Activated CD8-positive, alpha-beta memory T cell treated with anti-CD3 and anti-CD28 coated beads, Interleukin-2, amount 50 U/mL, for 24 hours (primary cell): ENCODE results near the gene ABCD1.
A peak's percentile ranks its signal among the peaks of the same experiment; 100 is the strongest.

ENCODE experiments used
- DNase-seq: peaks from one replicate; pipeline ENCODE4 v3.0.0-alpha.2; 2020; ENCODE audit errors: extremely low read depth

The ABCD1 gene

GRCh38 chrX:153762626-153763173 is 38.0 kb downstream of the ABCD1 start:
- DNase-seq = no peak

GRCh38 chrX:153763298-153763932 is 38.8 kb downstream of the ABCD1 start:
- no peak for DNase-seq

GRCh38 chrX:153763989-153764755 is 39.5 kb downstream of the ABCD1 start, which contains the start of gene PLXNB3:
Gene PLXNB3 (plus strand): TSS chrX:153764249. CDS start chrX:153765536, 1,287 bp downstream.
- peak; percentile 39 for DNase-seq

DNA sequence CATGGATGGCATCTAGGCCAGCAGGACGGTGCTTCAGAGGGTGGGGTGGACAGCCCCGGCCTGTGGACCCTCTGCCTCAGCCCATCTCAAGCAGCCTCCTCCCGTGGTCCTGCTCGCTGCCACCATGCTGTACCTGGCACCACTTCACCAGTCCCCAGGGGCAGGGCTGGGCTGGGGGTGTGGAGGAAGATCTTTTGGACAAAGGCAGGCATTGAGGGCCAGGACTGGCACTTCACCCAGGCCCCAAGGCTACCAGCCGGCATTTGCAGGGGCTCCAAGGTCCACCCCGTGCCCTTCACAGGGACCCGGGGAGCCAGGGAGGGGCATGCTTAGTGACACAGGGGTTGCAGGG is 40.1 kb downstream of the ABCD1 start:
- no peak for DNase-seq

DNA sequence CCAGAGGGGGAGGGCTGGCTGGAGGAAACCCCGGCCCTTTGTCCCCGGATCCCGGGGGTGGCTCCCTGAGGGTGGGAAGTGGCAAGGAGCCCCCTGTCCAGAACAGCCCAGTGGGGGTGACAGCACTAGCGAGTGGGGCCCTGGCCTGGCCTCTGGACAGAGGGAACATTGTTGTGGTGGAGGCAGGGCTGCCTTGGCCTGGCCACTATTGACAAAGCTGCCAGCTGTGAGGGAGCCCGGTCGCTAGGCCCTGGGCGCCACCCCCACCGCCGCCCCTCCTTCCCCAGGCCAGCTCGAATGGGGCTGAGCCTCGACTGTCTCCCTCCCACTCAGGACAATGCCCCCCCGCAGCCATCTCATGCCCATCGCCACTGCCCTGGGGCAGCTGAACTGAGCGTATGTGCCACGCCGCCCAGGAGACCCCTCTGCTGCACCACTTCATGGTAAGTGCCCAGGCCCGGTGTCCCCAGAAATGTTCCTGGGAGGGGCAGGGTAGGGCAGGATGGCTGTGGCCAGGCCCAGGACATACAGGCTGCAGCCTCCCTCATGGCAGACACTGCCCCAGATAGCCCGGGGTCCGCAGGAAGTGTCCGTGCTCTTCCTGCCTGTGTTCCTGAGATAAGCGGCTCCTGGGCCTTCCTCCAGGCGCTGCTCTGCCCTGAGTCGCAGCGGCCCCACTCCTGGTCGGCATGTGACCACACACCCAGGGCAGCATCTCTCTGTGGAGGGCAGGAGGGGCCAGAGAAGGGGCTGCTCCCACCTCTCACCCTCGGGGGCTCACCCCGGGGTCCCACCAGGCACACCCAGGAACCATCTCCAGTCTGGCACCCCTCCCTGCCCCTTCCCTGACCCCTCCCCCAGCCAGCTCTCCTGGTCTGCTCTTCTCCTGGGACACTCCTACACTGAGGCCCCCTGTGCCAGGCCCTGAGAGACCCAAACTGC is 40.8 kb downstream of the ABCD1 start:
- no peak for DNase-seq

GRCh38 chrX:153766098-153766817 is 41.6 kb downstream of the ABCD1 start:
- peak; percentile 25 for DNase-seq

- no peak for DNase-seq
Observed at GRCh38 chrX:153766871-153767673, 42.4 kb downstream of the ABCD1 start.

DNA sequence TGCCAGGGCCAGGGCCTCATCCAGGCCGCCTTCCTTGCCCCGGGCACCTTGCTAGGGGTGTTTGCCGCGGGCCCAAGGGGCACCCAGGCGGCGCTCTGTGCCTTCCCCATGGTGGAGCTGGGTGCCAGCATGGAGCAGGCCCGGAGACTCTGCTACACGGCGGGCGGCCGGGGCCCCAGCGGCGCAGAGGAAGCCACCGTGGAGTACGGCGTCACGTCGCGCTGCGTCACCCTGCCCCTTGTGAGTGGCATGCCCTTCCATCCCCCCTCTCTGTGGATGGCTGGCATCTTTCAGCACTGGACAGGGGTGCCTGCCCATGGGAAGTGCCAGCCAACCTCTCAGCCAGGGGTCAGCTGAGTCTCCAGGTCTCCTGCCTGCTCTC is 43.0 kb downstream of the ABCD1 start:
- DNase-seq = no peak

DNA sequence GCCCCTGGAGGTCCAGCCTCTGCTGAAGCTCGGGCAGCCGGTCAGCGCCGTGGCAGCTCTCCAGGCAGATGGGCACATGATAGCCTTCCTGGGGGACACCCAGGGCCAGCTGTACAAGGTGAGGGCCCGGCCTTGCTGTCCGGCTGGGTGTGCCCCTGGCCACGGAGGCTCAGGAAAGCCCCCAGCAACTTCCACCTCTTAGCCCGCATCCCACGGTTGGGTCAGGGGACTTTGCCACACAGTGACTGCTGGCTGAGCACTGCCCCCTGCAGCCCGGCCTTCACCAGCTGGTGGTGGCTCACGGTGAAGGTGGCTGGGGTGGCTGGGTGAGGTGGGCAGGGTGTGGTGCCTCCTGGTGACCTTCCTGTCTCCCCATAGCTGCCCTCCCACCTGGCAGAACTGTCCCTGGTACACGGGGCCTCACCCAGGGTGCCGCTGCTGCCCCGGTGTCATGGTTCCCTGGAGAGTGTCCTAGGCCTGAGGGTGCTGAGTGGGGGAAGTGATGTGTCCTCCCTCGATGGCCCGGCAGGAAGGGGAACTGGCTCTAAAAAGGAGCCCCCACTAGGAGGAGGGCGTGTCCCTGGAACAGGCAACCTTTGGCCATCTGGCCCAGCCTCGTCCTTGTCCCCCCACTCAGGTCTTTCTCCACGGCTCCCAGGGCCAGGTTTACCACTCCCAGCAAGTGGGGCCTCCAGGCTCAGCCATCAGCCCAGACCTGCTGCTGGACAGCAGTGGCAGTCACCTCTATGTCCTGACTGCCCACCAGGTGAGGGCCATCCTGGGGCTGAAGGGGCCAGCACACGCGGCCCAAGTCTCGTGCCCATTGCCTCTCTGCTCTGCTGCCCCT is 43.9 kb downstream of the ABCD1 start:
- DNase-seq = no peak

DNA sequence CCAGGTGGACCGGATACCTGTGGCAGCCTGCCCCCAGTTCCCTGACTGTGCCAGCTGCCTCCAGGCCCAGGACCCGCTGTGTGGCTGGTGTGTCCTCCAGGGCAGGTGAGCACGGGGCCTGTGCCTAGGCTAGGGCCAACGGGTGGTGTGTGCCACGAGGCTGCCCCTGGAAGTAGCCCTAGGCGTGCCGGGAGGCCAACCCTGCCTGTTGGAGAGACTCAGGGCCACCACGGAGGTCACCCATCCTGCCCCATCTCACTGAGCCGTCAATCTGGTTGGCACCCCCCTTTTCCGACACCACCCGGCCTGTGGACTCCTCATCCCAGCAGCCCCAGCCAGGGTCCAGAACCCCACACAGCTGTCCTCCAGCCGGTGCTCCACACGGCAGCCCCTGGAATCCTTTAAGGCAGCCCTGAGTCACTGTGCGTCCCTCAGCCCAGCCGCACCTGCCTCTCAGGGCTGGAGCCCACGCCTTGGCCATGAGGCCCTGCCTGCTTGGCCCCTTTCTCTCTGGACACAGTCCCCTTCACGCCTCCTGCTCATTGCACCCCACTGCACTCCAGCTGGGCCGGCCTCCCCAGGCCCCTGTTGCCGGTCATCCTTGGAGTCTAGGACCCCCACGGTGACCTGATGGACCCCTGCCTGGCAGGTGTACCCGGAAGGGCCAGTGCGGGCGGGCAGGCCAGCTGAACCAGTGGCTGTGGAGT is 44.7 kb downstream of the ABCD1 start:
- DNase-seq = no peak

DNA sequence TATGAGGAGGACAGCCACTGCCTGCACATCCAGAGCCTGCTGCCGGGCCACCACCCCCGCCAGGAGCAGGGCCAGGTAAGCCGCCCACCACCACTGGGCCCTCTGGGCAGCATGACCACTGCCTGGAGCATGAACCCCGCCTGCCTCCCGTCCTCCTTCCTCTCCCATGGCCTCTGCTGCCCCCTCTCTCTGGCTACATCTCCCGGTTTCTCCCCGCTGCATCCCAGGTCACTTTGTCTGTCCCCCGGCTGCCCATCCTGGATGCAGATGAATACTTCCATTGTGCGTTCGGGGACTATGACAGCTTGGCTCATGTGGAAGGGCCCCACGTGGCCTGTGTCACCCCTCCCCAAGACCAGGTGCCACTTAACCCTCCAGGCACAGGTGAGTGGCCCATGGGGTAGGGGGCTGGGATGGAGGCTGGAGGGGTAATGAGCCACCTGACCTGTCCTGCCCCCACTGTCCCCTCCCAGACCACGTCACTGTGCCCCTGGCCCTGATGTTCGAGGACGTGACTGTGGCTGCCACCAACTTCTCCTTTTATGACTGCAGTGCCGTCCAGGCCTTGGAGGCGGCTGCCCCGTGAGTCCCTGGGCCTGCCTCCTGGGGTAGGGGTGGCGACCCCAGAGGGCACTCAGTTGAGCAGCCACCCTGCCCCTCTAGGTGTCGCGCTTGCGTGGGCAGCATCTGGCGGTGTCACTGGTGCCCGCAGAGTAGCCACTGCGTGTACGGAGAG is 45.4 kb downstream of the ABCD1 start:
- no peak for DNase-seq

DNA sequence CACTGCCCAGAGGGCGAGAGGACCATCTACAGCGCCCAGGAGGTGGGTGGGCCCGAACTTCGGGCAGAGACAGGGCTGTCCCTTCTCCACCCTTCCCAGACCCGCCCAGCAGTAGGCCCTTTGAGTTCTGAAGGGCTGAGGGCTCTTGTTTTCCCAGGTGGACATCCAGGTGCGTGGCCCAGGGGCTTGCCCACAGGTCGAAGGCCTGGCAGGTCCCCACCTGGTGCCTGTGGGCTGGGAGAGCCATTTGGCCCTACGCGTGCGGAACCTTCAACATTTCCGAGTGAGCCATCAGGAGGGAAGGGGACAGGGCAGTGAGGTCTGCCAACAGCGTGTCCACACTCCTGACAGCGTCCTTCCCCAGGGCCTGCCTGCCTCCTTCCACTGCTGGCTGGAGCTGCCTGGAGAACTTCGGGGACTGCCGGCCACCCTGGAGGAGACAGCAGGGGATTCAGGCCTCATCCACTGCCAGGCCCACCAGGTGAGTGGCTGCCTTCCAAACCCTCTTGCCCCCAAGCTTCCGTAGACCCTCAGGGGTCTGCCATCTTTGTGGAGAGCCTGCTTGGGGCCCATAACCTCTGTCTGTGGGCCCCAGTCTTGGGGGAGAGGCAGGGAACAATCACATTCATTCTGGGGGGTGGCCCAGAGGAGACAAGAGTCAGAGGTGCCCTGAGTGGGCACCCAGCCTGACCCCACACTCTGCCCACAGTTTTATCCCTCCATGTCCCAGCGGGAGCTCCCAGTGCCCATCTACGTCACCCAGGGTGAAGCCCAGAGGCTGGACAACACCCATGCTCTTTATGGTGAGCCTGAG is 46.2 kb downstream of the ABCD1 start:
- no peak for DNase-seq

DNA sequence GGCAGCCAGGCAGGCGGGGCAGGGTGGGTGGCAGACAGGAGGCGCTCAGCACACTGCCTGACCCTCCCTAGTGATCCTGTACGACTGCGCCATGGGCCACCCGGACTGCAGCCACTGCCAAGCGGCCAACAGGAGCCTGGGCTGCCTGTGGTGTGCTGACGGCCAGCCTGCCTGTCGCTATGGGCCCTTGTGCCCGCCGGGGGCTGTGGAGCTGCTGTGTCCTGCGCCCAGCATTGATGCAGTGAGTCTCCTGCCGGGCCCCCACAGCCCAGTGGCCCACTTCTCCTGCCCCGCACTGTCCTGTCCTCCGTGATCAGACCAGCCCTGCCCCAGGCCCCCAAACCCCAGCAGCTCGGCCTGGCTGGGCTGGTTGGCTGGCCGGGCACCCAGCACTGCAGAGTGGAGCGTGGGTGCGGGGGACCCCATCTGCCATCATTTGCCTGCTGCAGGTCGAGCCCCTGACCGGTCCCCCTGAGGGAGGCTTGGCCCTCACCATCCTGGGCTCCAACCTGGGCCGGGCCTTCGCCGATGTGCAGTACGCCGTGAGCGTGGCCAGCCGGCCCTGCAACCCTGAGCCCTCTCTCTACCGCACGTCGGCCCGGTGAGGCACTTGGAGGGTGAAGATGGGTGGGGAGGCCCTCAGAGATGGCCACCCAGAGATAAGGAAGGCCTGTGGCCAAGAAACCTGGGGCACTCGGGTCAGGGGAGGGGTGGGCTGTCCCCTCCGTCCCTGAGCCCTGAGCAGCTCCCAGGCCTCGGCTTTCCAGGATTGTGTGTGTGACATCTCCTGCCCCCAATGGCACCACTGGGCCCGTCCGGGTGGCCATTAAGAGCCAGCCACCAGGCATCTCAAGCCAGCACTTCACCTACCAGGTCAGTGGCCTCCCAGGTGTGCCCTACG is 47.0 kb downstream of the ABCD1 start:
- no peak for DNase-seq

- no peak for DNase-seq
Observed at GRCh38 chrX:153772316-153773217, 47.9 kb downstream of the ABCD1 start.

GRCh38 chrX:153773218-153773611 is 48.6 kb downstream of the ABCD1 start:
- no peak for DNase-seq
